HG02678 (cell line): ENCODE results near the gene GMCL1.
"Not testable (repeated sequence)": the region's sequence is repeated elsewhere in the genome, so short reads cannot be mapped to it uniquely, and the experiment has no call there.

Source experiments
- ATAC-seq: cut with Tn5 transposase; IDR thresholded peaks from one replicate; pipeline ENCODE4 v1.9.1; 2021; ENCODE audit warnings: mild to moderate bottlenecking, moderate library complexity; ENCODE audit not compliant: unreplicated experiment

GMCL1 gene

DNA sequence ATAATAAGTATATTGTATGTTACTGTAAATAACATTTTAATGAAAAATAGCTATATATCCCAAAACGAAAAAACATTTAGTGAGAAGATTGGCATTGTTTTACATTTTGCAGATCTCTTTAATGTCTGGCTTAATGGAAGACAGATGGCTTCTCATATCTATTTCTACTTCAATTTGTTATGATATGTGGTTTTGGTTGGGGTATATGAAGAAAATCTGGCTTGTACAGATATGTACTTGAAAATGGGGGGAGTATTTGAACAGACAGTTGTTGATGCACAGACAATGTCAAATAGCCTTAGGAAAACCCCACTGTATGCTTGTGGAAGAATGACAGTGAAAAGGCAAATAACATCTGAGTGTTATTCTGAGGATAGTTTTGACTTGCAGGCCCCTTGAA lies 23.6 kb upstream of the GMCL1 start:
- no peak for ATAC-seq

DNA sequence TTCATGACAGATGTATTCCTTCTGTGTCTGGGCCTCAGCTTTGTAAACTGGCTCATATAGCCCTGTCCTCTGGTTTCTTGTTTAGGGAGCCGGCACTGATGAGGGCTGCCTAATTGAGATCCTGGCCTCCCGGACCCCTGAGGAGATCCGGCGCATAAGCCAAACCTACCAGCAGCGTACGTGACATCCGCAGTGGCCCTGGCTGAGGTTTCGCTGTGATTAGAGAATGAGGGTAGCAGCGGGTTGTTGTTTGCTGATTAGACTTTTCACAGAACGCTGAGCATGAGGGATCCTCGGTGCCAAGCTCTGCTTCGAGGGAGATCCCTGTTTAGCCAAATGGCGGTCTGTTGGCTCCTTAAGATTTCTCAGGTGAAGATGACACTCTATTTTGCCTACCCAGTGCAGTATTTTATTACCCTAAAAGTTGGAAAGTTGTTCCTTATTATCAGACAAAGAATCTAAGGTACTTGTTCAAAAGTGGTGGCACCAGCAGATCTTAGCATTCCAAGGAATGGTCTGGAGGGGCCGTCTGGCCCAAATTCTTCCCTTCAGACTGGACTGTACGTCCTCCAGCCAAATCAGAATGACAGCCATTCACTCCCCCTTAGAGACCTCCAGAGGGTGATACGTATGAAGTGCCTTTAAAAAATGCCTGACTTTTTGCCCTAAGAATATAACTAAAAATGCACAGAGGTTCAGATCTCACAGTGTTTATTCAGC lies 21.5 kb upstream of the GMCL1 start:
- no peak for ATAC-seq

DNA sequence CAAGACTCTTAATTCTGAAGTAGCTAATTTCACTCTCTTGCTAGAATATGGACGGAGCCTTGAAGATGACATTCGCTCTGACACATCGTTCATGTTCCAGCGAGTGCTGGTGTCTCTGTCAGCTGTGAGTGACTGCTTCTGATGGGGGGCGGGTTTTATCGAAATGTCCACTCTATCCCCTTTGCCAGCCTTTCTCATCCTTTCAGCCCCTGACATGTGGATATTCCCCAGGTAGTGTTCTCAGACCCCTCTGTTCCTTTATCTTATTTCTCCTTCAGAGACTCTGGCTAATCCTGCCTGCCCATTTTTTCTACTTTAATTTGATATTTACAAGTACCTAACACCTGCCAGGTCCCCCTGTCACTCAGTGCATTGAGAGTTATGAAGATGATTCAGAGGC lies 18.9 kb upstream of the GMCL1 start:
- ATAC-seq: no peak

DNA sequence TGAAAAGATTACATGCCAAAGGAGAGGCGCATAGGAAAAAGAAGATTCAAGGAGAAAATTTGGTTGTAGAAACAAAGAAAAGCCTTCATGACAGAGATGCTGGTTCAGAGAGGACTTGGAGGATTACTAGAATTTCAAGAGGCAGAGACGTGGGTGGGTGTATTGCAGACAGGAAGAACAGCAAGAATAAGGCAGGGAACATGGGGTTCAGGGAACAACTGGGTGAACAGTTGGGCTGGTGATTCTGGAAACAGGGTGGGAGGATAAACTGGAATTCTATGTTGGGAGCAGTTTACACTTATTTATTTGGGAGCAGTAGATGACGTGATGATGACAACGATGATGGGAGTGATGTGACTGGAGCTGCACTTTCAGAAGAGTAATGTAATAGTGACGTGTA lies 18.4 kb upstream of the GMCL1 start:
- no peak for ATAC-seq

DNA sequence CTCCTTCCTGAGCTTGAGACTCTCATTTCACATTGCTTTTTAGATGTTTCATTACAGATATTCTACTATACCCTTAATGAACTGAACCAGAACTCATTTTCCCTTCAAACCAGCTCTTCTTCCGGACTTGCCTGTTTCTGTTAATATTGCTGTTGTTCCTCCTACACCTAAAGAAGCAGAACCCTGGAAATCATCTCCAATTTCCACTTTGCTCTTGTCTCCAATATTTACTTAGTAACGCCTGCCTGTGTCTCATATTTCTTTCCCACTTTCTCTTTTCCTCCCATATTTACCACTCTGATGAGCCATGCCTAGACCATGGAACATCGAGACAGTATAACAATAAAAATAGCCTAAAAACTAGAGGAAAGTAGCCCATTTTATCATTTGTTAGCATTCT lies 17.9 kb upstream of the GMCL1 start:
- no peak for ATAC-seq

DNA sequence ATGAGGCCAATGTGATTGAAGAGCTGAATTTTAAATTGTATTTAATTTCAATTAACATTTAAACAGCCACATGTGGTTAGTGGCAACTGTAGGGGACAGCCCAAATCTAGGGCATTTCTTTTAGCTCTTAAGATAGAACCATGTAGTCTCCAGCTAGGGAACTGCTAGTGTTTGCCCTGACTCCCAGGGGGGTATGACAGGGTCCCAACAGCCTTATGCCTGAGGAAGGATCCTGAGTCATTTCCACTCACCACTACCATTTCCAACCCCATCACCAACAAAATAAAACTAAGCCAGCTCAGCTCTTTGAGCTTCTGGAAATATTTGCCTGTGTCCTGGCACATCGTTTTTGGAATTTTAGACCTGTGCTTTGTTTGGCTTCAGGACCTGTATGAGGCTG lies 13.7 kb upstream of the GMCL1 start:
- no peak for ATAC-seq

DNA sequence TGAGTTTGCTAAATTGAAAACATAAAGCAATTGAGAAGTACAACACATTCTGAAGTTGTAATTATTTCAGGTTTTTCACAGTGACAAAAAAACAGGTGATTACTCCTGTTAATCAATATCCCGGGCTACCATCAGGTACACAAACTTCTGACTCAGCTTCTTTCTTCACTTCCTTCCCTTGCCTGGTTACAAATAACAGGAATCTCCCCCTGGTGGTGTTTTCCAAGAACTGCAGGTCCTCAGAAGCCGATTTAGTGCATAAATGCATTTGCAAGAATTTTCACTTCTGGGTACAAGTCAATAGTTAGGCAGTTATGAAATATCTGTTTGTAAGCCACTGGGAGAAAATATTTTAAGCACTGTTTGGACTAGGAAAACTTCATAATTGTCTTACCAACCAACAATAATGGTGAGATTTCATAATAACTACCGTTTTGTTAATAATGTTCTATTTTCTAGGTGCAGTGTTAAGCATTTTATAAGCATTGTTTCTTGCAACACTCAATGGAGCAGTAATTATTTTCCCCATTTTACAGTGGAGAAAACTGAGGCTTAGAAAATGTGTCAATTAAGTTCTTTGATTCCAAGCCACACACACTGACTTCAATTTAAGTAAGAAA lies 12.4 kb upstream of the GMCL1 start:
- ATAC-seq: no peak

DNA sequence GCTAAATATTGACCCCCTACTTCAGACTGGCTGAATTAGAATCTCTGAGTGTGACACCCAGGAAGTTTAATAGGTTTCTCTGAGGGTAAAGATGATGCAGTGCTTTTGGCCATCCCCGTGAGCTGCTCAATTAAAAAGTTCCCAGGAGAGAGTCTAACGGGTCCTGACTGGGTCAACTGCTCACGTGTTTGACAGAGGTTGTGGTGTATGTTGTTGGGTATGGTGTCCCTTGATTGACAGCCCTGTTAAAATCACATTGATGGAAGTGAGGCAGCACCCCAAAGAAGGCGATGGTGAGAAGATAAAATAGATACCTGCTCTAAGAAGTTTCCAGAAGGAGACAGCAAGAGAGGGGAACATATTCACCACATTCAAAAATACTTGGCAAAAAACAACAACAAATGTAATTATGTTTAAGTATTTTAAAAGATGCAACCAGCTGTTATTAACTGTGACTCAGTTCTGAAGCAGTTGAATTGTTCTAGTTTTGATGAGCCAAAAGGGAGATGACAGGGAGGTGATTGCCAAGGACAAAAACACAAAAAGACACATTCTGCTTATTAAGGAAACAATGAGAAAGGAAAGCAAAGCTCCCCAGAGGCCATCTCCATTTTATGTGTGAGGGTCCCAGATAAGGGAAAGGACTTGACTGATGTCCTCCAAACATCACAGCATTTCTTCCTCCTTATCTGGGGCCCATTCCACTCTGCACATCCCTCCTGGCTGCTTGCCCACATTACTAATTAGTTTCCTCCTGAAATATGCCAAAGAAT lies 11.5 kb upstream of the GMCL1 start:
- ATAC-seq: no peak

DNA sequence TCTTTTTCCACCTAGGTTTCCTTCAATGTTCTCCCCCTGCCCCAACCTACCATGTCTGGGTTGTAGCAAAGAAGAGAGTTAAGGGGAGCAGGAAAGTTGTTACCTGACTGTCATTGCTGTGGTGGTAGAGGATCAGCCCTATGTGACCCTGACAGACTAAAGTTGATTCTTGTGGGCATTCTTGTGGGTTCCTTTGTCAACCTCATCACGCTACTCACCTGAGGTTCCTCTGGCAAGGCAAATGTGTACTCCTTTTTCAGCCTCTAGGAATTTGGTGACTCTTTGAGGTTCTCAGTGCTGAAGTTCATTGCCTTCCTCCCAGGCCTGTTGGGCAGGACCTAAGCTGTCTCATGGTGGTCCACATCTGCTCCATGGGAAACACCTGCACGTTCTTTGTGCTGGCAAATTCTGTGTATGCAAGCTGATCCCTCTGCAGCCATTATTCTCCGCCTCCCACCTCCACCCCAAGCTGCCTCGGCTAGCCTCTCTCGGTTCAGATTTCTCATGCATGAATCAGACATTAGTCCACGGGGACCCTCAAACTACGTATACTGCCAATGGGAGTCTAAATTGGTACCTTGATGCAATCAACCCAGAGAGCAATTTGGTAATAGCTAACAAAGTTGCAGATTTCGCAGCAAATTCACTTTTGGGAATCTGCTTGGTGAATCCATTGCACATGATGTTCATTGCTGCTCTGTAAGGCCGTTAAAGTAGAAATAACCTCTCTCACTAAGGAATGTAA lies 1.5 kb upstream of the GMCL1 start:
- ATAC-seq: no peak

DNA sequence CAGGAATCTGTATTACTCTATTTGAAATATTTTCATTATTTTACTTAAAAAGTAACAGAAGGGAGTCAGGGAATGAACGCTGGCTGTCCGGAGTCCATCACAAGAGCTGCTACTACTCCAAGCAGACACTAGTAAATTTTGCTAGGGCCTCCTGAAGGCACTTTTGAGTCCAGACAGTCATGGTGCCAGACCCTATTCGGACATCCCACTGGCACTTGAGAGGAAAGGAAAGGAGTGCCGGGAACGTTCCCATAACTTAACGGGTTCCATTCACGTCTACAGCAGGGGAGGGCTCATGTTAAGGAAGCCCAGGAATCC lies 563 bp upstream of the GMCL1 start:
- ATAC-seq: no peak

DNA sequence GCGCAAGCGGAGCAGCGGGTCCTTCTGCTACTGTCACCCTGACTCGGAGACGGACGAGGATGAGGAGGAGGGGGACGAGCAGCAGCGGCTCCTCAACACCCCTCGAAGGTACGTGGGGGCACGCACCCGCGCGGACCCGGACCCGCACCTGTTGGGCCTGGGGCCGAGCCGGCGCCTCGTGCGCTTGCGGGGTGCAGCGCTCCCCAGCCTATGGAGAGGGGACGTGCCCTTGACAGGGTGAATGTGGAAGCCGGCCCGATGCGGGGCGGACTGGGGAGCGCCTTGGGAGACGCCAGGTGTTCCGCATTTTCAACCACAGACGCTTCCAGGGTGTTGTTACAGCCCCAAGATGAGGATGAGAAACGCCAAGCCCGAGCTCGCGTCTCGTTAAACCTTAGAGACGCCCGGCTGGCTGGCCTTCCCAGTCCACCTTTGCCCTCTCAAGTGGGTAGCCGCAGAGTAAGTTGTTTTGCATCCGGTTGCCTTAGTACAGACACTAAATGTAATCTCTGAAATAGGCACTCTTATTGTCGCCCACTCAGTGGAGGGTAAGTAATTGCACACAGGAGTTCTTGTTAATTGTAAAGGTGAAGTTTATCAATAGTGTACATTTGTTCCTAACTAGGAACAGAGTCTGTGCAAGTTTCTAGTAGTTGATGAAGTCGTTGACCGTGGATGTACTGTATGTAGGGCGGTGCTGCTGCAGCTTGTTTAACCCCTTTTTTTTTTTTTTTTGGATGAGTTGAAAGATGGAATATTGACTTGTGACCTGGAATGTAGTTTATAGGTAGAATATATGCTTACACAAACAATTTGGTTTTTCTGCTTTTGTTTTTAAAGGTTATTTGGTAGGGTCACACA lies 815 bp downstream of the GMCL1 start:
- ATAC-seq: peak; percentile 23

DNA sequence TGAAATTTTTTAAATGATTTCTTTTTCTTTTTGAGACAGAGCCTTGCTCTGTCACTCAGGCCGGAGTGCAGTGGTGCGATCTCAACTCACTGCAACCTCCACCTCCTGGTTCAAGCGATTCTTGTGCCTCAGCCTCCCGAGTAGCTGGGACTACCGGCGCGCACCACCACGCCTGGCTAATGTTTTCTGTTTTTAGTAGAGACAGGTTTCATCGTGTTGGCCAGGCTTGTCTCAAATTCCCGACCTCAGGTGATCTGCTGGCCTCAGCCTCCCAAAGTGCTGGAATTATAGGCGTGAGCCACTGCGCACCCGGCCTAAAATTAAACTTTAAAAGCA lies 1.4 kb downstream of the GMCL1 start:
- not testable (repeated sequence) for ATAC-seq

DNA sequence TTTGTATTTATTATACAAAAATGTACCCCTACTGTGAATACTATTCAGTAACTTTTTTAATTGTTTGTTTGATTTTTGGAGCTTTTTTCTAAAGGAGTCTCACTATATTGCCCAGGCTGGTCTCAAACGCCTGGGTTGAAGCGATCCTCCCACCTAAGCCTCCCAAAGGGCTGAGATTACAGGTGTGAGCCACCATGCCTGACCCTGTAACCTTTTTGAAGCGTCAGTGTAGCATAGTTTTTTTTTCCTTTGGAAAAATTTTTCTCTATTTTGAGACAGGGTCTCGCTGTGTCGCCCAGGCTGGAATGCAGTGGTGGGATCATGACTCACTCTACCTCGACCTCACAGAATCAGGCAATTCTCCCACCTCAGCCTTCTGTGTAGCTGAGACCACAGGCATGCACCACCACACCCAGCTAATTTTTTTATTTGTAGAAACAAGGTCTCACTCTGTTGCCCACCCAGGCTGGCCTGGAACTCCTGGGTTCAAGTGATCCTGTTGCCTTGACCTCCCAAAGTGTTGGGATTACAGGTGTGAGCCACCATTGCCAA lies 2.0 kb downstream of the GMCL1 start:
- ATAC-seq: no peak

DNA sequence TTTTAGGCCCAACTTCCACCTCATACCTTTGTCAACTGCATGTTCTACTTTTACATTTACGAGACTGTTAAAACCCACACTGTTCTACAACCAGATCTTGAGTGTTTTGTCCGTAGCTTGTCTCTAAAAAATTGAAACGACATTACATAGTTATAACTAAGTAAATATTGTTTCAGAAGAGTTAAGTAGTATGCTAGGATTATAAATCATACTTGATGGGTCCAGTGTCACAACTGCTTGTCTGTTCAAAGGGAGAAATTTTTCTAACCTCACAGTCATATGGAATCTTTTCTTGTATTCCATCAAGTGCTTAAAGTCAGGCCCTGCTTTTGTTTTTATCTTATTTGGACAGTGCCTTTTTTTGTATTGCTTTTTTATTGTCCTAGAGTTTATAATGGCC lies 4.3 kb downstream of the GMCL1 start:
- no peak for ATAC-seq

DNA sequence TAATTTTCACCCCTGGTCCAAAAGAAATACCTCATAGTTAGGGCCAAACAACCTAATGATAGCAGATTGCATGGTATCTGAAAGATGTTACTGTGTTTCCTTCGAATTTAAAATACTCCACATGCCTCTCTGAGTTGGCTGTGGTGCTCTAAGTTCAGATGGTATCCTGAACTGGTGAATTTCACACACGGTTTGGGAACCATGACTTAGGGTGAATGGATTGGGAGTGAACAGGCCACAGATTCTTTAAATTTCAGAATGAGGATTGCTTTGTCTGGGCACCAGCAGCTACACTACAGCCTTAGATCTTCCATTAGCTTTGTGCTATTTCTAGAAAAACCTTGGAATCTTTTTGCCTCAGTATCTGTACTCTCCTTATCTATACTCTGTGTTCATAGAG lies 6.2 kb downstream of the GMCL1 start:
- ATAC-seq: no peak

DNA sequence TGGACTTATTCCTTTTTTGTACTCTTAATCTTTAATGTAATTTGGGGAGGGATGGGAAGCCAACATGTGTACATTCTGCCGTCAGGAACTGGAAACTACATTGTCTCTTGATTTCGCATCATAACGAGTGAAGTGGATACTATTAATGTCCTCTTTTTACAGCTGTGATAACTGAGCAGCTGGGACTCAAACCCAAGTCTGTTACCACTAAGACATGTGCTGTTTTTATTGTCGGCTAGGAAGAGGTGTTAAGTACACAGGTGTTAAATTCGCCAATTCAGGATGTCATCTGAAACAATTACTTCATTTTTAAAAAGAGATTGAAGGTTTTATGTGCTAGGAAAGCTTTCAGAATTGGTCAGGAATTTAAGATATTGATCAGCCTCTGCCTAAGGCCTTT lies 6.9 kb downstream of the GMCL1 start:
- ATAC-seq: no peak

DNA sequence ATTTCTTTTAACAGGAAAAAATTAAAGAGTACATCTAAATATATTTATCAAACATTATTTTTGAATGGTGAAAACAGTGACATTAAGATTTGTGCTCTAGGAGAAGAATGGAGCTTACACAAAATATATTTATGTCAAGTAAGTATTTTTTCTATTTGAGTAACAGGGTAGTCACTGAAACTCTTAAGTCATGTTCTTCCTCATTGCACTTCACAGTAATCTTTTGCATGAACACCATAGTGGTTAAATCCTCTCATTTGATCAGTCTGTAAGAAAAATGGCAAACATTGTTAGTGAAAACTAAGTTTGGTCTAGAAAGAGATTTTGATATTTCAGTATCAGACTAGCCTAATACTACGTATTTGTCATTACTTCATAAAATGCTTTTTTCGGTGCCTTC lies 8.1 kb downstream of the GMCL1 start:
- ATAC-seq: no peak

DNA sequence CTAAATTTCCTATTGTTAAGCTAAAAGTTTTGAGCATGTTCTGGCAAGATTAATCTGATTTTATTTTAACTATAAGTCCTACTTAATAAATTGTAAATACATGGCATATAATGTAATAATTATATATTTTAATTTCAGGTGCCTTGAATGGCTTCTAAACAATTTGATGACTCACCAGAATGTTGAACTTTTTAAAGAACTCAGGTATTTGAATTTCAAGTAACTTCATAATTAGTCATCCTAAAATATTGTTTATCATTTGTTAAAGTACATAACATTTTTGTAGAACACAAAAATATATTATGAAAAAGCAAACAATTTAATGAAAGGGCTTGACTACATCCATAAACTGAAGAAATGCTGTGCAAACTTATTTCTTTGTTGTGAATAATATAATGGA lies 14.5 kb downstream of the GMCL1 start:
- no peak for ATAC-seq

DNA sequence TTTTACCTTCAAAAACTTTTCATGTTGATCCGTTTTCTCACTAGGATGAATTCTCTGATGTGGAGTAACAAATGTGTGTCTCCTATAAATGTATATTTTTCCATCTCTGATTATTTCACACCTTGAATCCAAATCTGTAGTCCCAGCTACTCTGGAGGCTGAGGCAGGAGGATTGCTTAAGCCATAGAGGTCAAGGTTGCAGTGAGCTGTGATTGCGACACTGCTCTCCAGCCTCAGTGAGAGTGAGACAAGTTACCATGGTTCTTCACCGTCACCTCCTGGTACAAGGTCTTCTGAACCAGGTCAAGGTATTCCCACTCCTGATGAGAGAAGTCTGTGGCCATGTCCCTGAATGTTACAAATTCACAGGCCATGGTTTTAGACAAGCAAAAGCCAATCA lies 15.1 kb downstream of the GMCL1 start:
- no peak for ATAC-seq

DNA sequence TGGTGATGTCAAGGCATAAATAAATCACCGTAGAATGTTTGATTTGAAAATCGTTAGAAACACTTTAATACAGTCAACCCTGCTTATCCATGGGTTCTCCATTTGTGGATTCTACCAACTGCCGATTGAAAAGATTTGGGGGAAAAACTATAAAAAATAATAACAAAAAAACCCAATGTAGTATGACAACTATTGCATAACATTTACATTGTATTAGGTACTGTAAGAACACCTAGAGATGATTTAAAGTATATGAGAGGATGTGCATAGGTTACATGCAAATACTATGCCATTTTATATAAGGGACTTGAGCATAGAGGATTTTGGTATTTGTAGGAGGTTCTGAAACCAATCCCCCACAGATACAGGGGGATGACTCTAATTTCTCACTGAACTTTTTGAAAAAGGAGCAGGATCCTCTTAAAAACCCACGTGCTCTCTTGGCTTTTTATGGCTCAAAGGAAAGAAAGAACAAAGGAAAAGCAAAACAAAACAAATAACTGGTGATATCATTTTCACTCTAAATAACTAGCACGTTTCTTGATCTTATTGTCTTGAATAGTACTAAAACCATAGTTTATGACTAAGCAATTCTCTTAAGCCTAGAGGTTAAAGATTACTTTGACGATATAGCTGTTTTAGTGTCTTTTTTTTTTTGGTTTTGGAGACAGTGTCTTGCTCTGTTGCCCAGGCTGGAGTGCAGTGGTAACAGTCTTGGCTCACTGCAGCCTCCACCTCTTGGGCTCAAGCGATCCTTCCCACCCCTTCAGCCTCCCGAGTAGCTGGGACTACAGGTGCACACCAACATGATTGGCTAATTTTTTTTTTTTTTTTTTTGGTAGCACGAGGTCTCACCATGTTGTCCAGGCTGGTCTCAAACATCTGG lies 17.0 kb downstream of the GMCL1 start:
- ATAC-seq: no peak
